Activated gamma-delta T cell treated with anti-CD3 and anti-CD28 coated beads, Interleukin-2, amount 50 U/mL, for 16 hours (primary cell): ENCODE data around the gene NTM.
"Not testable (repeated sequence)": the region's sequence is repeated elsewhere in the genome, so short reads cannot be mapped to it uniquely, and the experiment has no call there.

Experiments
- DNase-seq: peaks from one replicate; pipeline ENCODE4 v3.0.0-alpha.2; 2020; ENCODE audit warnings: low read depth

NTM gene

DNA sequence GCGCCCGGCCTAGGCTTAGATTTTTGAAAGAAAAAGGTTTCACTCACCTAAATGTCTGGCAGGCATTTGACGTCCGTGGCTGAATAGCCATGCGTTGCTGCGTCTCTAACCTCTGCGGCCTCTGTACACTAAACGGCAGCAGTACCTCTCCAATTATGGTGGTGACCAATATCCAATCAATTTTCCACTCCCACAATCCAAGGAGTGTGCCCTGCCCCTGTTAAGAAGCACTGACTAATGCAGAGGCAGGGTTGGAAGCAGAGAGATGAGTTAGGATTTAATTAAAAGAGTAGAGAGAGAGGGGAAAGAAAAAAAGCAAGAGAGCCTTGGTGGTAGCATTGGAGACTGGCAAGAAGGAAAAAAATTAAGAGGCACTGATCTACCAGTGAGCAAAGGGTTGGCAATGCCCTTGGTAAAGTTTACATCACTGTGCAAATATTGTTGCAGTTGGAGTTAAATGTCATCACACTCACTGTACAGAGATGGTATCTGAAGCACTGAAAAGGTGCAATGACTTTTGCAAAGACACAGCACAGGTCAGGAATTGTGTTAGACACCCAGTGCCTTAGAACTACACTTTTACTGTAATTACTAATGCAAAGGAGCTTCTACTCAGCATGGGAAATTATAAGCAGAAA, 526.7 kb downstream of the NTM start:
- no peak for DNase-seq

GRCh38 chr11:131897956-131898355, 527.5 kb downstream of the NTM start:
- DNase-seq, result no peak

DNA sequence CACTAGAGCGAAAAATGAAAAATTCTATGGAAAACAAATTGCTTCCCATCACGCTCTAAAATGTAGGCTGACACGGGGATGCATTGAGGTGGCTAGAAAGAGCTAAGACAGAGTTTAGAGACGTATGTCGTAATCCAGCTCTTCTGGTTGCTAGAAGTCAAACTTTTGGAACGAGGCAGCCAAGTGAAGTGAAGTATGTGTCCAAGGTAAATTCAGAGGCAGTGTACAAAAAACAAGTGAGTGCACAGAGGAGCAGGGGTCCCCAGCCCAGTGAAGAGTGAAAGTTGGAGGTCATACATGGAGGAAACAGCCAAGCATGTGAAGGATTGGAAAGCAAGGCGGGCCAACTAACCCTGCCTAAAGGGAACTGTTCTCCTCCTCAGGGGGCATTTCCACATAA, 528.5 kb downstream of the NTM start:
- no peak for DNase-seq

DNA sequence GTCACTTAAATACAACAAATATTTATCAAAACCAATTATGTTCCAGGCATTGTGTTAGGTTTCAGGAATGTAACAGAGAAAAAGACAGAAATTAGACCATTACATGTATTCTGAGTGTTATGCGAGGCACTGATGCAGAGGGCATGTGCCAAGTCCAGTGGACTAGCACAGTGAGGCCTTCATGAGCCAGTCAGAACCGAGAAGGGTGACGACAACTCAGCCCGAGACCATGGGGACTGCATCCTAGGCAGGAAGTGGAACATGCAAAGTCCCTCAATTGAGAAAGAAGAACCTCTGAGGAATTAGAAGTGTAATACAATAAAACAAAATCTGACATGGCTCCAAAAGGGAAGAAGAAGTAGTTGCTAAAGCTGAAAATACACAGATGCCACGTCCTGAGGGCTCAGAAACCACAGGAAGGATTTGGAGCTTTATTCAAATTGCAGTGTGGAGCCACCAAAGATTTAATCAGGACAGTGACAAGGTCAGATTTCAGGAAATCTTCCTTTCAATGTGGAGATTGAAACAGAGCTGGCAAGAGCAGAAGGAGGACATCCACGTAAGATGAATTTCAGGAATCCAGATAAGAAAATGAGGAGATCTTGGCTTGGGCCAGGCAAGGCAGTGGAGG, 529.6 kb downstream of the NTM start:
- no peak for DNase-seq

- DNase-seq, result no peak
Measured at GRCh38 chr11:131902421-131902820, 532.0 kb downstream of the NTM start.

DNA sequence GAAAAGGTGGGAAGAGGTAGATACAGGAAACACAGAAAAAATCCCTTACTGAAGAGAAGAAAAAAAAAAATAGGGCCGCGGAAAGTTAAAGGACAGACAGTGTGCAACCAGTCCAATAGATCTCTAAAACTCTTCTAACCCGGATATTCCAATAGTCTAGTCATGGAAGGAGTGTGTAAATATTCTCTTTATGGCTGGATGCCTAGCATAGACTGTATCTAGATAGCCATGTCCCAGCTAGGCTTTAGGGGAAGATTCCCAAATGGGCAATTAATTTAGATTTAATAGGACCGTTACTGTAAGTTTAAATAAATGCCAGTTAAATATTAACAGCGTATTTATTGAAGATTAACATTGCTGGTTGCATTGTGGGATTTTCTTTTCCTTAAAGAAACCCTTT, 532.7 kb downstream of the NTM start:
- no peak for DNase-seq

GRCh38 chr11:131904756-131905155, 534.3 kb downstream of the NTM start:
- DNase-seq, result no peak

DNA sequence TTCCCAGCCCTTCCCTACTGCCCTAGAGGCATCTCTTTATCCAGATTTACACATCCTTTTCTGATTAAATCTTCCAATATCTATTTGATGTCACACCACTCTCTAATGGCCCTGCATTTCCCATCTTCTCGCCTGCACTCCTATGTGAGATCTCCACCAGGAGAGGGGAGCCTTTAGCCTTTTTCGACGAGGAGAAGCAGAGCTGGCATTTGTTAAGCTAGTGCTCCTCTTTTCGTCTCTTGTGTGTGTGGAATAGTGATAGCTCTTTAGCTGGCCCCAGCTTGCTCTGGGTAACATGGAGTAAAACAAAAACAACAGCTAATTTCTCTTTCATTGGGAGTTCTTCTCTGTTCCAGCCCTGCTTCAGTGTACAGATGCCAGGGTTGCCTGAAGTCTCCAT, 536.5 kb downstream of the NTM start:
- no peak for DNase-seq

GRCh38 chr11:131907371-131907770, 537.0 kb downstream of the NTM start:
- DNase-seq, result no peak

DNA sequence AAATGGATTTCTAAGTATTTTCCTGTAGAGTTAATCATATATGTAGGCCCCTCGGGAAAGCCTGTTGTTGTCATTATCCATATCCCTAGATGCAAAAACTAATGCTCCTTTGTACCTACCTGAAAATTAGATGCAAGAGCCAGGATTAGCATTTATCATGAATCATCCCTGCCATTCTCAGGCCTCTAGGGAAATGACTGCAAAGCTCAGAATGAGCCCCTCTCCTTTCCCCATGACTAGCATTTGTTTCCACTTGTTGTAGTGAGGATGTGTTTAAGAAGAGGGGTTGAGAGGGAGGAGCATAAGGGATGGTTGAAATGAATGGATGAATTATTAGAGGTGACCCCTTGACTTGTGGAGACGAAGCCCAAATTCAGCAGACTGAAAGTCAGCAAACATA, 537.9 kb downstream of the NTM start:
- no peak for DNase-seq

DNA sequence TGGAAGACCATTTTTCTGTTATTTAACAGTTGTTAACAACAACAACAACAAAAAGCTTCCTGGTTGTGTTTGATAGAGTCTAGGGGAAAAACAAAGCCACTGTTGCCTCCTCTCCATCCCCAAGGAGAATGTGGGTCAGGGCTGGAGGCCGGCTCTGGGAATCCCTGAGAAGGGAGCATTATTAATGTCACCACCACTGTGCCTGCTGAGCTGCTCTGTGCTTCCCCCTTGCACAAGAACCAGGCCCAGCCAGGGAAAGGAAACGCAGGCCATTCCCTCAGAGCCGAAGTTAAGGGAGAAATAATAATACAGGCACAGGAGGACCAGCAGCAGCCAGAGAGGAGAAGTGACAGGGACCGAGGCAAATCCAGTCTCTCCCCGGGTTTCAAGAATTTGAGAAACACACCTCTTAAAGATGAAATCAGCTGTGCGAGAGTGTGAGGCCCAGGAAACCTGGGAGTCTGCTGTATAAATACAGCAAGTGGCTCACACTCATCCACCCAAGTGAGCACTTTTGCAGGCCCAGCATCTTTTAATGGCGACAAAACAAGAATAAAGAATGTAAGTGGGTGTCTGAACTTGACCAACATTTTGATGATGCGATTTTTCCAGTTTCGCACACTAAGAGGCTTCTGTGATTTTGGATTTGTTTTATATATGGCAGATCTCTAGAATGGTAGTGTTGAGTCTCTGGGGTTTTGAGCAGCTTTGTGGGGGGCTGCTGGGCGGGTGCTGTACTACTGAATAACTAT, 539.2 kb downstream of the NTM start:
- no peak for DNase-seq

- DNase-seq, result no peak
Measured at GRCh38 chr11:131910178-131910522, 539.7 kb downstream of the NTM start.

DNA sequence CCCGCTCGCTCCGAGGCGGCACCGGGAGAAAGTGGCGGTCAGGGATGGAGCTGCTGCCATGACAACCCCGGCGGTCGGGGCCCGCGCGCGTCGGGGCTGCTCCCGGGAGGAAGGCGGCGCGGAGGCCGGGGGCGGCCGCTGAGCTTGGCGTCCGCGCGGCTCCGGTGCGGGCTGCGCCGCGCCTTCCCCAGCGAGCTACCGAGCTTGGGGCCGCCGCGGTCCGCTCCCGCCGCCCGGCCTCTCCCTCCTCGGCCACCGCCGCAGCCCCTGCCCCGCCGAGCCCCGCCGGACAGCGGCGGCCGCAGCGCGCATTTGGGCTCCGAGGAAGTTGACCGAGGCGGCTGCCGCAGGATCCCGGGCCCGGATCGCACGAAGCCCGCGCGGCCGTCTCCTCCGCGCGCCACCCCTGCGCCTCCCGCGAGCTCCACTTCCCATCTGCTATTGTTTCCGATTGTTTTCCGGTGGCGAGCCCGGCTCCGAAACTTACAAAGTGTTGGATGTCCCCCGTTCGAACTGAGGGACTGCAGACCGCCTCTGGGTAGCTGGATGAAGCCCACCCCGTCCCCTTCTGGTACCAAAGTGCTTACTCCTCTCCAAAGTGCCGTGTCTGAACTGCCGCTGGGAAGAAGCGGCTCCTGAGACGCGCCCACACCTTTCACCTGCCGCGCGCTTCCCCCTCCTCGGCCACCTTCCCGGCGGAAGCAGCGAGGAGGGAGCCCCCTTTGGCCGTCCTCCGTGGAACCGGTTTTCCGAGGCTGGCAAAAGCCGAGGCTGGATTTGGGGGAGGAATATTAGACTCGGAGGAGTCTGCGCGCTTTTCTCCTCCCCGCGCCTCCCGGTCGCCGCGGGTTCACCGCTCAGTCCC, 540.3 kb downstream of the NTM start:
- DNase-seq, result no peak

- not testable (repeated sequence) for DNase-seq
Measured at GRCh38 chr11:131911388-131912032, 541.1 kb downstream of the NTM start.

DNA sequence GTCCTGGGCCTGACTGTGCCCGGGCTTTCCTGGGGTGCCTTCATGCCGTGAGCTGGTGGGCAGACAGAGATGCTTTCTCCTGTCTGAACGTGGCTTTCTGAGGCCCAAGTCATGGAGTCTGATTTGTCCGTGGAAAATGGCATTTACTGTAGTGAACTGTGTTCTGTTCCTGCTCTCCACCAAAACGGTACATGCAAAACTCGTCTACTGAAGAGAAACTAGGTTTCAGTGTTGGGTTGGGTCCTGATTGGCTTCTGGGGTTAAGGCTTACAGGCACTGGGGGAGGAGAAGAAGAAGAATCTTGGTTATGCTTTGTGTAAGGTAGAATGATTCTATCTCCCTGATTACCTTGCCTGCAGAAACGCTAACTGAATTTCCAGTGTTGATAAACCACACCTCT, 541.7 kb downstream of the NTM start:
- no peak for DNase-seq

- no peak for DNase-seq
Measured at GRCh38 chr11:131913267-131913666, 542.9 kb downstream of the NTM start.

- DNase-seq, result no peak
Measured at GRCh38 chr11:131914361-131914774, 544.0 kb downstream of the NTM start.

DNA sequence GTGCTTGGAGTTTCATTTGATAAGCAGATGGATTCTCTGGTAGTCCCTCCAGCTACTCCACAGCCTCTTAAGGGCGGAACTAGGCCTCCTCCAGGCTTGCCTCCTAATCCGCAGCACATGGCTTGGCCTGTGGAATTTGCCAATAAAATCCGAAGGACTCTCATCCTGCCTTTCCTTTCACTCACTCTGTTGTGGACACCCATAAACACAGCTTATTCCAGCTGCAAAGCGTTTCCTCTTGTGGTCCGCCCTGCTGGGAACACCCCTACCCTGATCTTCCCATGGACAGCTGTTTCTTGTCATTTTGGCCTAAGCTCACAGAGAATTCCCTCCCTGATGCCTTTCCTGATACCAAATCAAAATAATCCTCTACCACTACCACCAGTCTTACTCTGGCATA, 546.2 kb downstream of the NTM start:
- DNase-seq, result no peak

- DNase-seq, result no peak
Measured at GRCh38 chr11:131917634-131918384, 547.4 kb downstream of the NTM start.

DNA sequence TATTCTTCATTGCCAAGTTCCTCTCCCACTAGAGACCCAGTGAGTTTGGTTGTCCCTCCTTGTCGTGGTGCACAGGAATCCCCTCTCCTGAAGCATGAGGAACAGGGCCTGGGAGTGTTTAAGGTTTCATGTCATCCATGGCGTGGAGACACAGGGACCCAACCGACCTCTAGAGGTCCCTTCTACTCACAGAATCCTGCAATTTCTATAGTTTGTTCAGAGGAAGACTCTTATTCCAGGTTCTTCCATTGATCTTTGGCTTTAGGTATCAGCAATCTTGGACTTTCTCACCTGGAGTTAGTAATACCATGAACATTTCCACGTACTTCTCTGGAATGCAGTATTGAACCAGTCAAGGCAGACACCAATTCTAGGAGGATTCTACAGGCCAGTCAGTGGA, 548.2 kb downstream of the NTM start:
- DNase-seq, result no peak

DNA sequence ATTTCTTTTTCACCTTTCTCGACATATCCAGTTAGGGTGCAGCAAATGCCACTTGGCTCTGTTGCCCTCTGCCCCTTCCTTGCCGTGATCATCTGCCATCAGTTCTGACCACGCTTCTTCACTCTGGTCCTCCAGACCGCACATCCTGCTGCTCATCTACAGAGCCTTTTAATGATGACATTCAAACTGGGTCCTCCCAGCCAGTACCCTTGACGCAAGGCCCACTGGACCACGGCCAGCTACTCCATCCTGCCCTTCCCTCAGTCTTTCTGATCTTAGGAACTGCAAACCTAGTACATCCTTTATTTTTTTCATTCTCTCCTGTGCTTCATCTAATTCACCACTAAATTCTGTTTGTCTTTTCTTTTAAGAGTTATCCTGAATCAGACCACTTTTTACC, 551.8 kb downstream of the NTM start:
- no peak for DNase-seq
